ENCODE data around the gene HDDC2. TPM values are rescaled to one million over a fixed set of nuclear protein-coding genes. Genes with fewer than 3 reads are reported as not detected.

Gene HDDC2
- total RNA-seq, 1 experiment from 2014 or later, result 86.6 TPM

DNA sequence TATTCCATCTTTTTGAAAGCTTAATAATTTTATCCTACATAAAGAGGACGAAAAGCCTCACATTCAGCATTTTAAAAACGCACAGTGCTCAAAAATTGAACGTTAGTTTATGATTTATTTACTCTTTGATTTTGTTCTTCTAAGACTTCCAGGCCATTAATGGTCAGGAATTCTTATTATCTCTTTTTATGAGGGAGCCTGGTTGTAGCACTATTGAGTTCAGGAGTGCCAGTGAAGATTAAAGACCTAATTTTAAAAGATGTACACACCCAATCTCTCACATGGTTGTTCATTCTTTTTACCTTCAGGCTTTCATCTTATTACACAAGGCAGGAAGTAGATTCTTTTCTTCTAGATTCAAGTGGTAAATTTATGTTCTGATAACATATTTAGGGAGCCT lies 68.6 kb downstream of the HDDC2 start:
- no peak for DNase-seq (ENCODE audit: low read depth)

- no peak for DNase-seq (ENCODE audit: low read depth)
Observed at GRCh38 chr6:125232466-125232865, 69.3 kb downstream of the HDDC2 start.

GRCh38 chr6:125231574-125232343 lies 70.0 kb downstream of the HDDC2 start:
- DNase-seq (ENCODE audit: low read depth), result no peak

GRCh38 chr6:125231133-125231532 lies 70.6 kb downstream of the HDDC2 start:
- no peak for DNase-seq (ENCODE audit: low read depth)

DNA sequence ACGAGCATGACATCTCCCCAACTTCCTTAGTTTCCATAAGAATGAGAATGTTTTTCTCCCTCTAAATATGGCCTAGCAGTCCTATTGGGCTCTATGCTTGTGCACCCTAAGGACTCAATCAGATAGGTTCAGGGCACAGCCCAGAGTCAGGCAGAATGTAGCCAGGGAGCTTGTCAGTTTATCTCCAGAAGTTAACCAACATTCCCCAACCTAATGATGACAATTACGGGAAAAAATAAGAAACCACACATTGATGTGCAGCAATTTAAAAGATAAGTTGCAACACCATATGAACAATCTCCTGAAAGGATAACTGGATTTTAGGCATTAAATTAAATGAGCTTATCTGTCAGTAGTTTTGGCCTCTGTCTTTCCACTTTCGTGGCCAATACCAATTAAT lies 71.1 kb downstream of the HDDC2 start:
- no peak for DNase-seq (ENCODE audit: low read depth)

GRCh38 chr6:125228981-125229479 lies 72.7 kb downstream of the HDDC2 start:
- no peak for DNase-seq (ENCODE audit: low read depth)

- no peak for DNase-seq (ENCODE audit: low read depth)
Observed at GRCh38 chr6:125227244-125227643, 74.5 kb downstream of the HDDC2 start.

Other genes with a start within 250 kb of the HDDC2 start
- gene TPD52L1, start 148.2 kb downstream of the HDDC2 start, total RNA-seq (2014; rRNA removed; shearing (Covaris generic)), result 16.8 and 17.4 TPM in 2 replicates